ENCODE data around the gene KLHDC8B. TPM values are rescaled to one million over a fixed set of nuclear protein-coding genes. Genes with fewer than 3 reads are reported as not detected.
A peak's percentile ranks its signal among the peaks of the same experiment; 100 is the strongest.

Gene KLHDC8B
- total RNA-seq, 4 donors from 2014 or later: 47.0 to 60.9 (median 57.2) TPM

- Histone ChIP-seq H3K9me3 (no peaks in the 10 kb centered on the region), H3K27me3 (no peaks in the 10 kb centered on the region), H3K4me3 (replicated peaks in 1 of 3) (no peak overlapping the region), H3K4me1 (peaks cover 9 to 12% of the 10 kb centered on the region in 2 donors), H3K27ac (no peak overlapping the region), H3K36me3 (peaks cover 59 to 66% of the 10 kb centered on the region in 2 donors)
- intact Hi-C loops (cut with DNase I): no loop called here
- TF ChIP-seq CTCF (IDR thresholded peaks at IDR 0.05) (no peak), POLR2A (IDR thresholded peaks at IDR 0.05) (no peak)
- no peak for DNase-seq
- WGBS, 2 donors: 93 to 95% methylated on average over 2 to 5 of the region's 7 CpGs
Measured at GRCh38 chr3:49124203-49124602, 47.2 kb upstream of the KLHDC8B start.

GRCh38 chr3:49124991-49125670, 46.3 kb upstream of the KLHDC8B start:
- H3K36me3 ChIP-seq: peaks cover 60 to 74% of the 10 kb centered on the region in 2 donors
- H3K9me3 ChIP-seq: no peaks in the 10 kb centered on the region
- H3K4me1 ChIP-seq: peaks cover 0 to 4% of the 10 kb centered on the region in 2 donors
- H3K27me3 ChIP-seq: no peaks in the 10 kb centered on the region
- H3K4me3 ChIP-seq (replicated peaks in 1 of 3): no peak overlapping the region
- no peak for DNase-seq
- intact Hi-C loops (cut with DNase I): no loop called here
- no peak overlapping the region for H3K27ac ChIP-seq
- 80 to 87% methylated on average over 10 to 14 of the region's 14 CpGs for WGBS, 2 donors
- TF ChIP-seq CTCF (IDR thresholded peaks at IDR 0.05) (no peak), POLR2A (IDR thresholded peaks at IDR 0.05) (no peak)

- no peak for TF ChIP-seq POLR2A (IDR thresholded peaks at IDR 0.05)
- WGBS, 2 donors: 88 to 90% methylated on average over 7 to 12 of the region's 12 CpGs
- H3K36me3 ChIP-seq: peaks cover 32 to 33% of the 10 kb centered on the region in 2 donors
- no peaks in the 10 kb centered on the region for H3K27me3 ChIP-seq
- H3K4me1 ChIP-seq: peaks cover 15 to 19% of the 10 kb centered on the region in 2 donors
- DNase-seq: no peak
- H3K4me3 ChIP-seq (replicated peaks in 1 of 3): no peak overlapping the region
- intact Hi-C loops (cut with DNase I): no loop called here
- peak overlapping the region in 1 of 3 donors; percentile 82 for H3K27ac ChIP-seq
- no peaks in the 10 kb centered on the region for H3K9me3 ChIP-seq
Measured at GRCh38 chr3:49131040-49131439, 40.4 kb upstream of the KLHDC8B start.

GRCh38 chr3:49131576-49131975, 39.8 kb upstream of the KLHDC8B start:
- H3K9me3 ChIP-seq: no peaks in the 10 kb centered on the region
- intact Hi-C loops (cut with DNase I): no loop called here
- no peaks in the 10 kb centered on the region for H3K27me3 ChIP-seq
- peak overlapping the region in 2 of 3 donors; percentile 82 to 93 for H3K27ac ChIP-seq
- TF ChIP-seq POLR2A (IDR thresholded peaks at IDR 0.05): no peak
- TF ChIP-seq CTCF (IDR thresholded peaks at IDR 0.05): no peak
- H3K36me3 ChIP-seq: peaks cover 26 to 28% of the 10 kb centered on the region in 2 donors
- no peak for DNase-seq
- peak overlapping the region in 1 of 3 donors; percentile 71 for H3K4me3 ChIP-seq (replicated peaks in 1 of 3)
- H3K4me1 ChIP-seq: peaks cover 15 to 19% of the 10 kb centered on the region in 2 donors
- 96 to 97% methylated on average over 4 to 6 of the region's 6 CpGs for WGBS, 2 donors

- H3K4me1 ChIP-seq: peaks cover 15 to 19% of the 10 kb centered on the region in 2 donors
- DNase-seq: no peak
- peak overlapping the region; percentile 82 to 94 (median 93) for H3K27ac ChIP-seq
- WGBS, 2 donors: 47 to 55% methylated on average over 9 of the region's 9 CpGs
- H3K36me3 ChIP-seq: peaks cover 22 to 24% of the 10 kb centered on the region in 2 donors
- peak overlapping the region; percentile 11 to 93 (median 71) for H3K4me3 ChIP-seq (replicated peaks in 1 of 3)
- no peak for TF ChIP-seq POLR2A (IDR thresholded peaks at IDR 0.05)
- TF ChIP-seq CTCF (IDR thresholded peaks at IDR 0.05): no peak
- H3K9me3 ChIP-seq: no peaks in the 10 kb centered on the region
- no peaks in the 10 kb centered on the region for H3K27me3 ChIP-seq
- intact Hi-C loops (cut with DNase I): no loop called here
Measured at GRCh38 chr3:49132073-49132436, 39.3 kb upstream of the KLHDC8B start.

Measured in thyroid gland (tissue), 4 donors.